Measurements from ENCODE around the gene SPTBN2.

The SPTBN2 gene

DNA sequence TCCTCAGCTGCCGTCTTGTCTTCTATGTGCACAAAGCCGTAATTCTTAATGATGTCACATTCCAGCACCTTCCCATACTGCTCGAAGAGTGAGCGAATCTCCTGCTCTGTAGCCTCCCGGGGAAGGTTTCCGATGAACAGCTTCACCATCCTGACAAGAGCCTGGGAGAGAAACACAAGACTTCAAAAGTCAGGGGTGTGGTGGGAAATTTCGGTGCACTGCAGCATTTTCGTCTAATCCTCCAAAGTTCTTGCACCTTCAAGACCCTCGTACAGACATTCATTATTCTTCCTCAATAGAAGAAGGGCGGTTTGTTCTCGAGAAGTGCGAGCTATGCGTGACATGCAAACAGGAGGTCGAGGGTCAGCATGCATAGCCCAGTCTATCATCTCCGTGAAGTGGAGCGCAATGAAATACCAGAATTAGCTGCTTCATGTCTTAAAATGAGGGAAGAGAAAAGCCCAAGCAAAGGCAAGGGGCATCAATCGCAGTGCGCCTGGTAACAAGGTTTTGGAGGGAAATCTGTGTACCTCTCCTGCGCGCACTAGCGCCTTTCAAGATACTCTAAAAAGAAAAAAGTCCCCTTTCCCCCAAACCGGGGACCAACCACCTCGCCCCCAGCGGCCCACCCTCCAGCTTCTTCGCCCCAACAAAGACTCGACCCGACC, 52.0 kb downstream of the SPTBN2 start:
- peak overlapping the region; percentile 77 for H3K4me3 ChIP-seq (ENCODE audit: low read length)
- peak; percentile 7 for DNase-seq (ENCODE audit: low read depth)
- TF ChIP-seq, protein P1, sequence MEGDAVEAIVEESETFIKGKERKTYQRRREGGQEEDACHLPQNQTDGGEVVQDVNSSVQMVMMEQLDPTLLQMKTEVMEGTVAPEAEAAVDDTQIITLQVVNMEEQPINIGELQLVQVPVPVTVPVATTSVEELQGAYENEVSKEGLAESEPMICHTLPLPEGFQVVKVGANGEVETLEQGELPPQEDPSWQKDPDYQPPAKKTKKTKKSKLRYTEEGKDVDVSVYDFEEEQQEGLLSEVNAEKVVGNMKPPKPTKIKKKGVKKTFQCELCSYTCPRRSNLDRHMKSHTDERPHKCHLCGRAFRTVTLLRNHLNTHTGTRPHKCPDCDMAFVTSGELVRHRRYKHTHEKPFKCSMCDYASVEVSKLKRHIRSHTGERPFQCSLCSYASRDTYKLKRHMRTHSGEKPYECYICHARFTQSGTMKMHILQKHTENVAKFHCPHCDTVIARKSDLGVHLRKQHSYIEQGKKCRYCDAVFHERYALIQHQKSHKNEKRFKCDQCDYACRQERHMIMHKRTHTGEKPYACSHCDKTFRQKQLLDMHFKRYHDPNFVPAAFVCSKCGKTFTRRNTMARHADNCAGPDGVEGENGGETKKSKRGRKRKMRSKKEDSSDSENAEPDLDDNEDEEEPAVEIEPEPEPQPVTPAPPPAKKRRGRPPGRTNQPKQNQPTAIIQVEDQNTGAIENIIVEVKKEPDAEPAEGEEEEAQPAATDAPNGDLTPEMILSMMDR (IDR thresholded peaks at IDR 0.05; ENCODE audit: insufficient read depth, low read depth, low read length, missing control alignments), result no peak

DNA sequence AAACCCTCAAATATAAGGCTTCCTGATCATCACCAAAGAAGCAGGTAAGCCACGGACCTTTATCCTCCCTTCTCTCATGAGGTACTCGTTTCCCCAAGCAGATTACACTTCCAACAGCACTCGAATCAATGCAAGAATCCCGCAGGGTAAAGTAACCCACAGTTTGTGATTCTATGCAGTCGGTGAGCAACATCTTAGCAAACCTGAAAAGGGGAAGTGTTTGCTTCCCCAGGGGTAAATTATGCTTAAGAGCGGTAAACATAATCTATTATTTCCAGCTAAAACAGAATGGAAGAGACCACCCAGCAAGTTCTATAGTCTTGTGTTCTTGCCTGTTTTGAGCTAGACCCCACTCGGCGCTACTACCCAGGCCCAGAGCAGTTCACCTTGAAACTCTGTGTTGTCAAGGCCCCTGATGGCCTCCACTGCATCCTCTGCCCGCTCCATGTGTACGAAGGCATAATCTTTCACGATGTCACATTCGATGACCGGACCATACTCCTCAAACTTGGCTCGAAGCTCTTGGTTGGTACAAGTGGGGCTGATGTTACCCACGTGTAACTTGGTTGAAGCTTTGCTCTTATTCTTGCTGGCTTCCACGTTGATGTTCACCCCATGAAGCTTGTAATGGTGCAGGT, 52.6 kb downstream of the SPTBN2 start:
- no peak for DNase-seq (ENCODE audit: low read depth)
- peak overlapping the region; percentile 11 for H3K4me3 ChIP-seq (ENCODE audit: low read length)
- TF ChIP-seq, protein P1 (IDR thresholded peaks at IDR 0.05; ENCODE audit: insufficient read depth, low read depth, low read length, missing control alignments), result no peak

DNA sequence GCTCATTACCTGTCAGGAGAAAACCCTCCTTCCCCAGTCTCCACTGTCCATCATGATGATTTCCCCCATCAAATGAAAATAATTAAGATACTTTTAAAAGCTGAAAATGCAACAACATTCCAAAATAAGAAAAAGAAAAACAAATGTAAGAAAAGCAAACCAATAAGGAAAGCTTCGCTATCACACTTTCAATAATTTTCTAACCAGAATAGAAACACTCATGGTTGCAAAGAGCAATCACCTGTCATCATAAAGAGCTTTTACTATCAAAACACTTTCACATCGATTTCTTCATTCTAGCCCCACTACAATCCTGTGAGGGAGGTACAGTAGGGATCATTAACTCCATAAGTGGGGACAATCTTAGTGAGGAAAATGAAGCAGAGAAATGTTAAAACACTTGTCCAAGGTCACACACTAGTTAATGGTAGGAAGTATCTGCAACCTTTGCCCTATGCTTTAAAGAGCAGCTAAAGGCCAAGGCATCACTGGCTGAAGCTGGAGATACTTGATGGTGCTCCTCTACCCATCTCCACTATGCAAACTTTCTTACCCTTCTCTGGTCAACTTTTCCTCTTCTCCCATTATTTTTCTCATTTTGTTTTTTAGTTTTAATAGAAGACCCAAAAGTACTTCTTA, 53.9 kb downstream of the SPTBN2 start:
- no peak for DNase-seq (ENCODE audit: low read depth)
- TF ChIP-seq, protein P1 (IDR thresholded peaks at IDR 0.05; ENCODE audit: insufficient read depth, low read depth, low read length, missing control alignments), result no peak
- H3K4me3 ChIP-seq (ENCODE audit: low read length), result no peak overlapping the region

DNA sequence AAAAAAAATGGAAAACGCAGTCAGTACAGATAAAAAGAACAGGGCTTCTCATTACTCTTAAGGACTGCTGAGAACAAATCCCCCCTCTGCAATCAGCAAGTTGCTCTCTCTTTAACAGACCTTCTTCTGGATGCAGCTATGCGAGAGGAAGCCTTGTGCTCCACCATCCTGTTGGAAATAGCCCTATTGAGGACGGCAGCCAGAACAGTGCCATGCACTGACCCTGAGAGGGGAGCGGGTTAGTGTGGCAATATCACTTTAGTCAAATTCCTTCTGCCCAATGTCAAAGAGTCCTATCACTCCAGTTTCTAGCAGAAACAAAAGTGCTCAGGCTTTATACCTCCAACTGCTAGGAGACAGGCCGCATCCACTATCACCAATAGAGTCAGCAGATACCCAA, 58.2 kb downstream of the SPTBN2 start:
- DNase-seq (ENCODE audit: low read depth), result no peak
- TF ChIP-seq, protein P1 (IDR thresholded peaks at IDR 0.05; ENCODE audit: insufficient read depth, low read depth, low read length, missing control alignments), result no peak
- H3K4me3 ChIP-seq (ENCODE audit: low read length), result no peak overlapping the region

DNA sequence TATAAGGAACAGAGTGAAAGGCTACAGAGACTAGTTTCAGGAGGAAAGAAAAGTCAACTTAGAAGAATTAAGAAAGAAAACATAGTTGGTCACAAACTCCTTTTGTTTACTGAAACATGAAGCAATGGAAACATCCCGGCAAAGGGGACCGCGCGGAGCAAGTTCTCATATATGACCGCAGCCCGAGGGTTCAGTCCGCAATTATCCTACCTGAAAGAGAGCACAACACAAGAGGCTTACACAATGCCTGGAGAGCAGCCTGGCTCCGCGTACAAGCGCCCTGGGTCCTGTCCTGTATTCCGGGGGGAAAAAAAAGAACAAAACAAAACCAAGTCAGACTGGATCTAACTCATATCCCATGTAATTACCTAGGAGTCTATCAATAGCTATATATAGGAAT, 63.6 kb downstream of the SPTBN2 start:
- TF ChIP-seq, protein P1 (IDR thresholded peaks at IDR 0.05; ENCODE audit: insufficient read depth, low read depth, low read length, missing control alignments), result no peak
- no peak overlapping the region for H3K4me3 ChIP-seq (ENCODE audit: low read length)
- DNase-seq (ENCODE audit: low read depth), result no peak

DNA sequence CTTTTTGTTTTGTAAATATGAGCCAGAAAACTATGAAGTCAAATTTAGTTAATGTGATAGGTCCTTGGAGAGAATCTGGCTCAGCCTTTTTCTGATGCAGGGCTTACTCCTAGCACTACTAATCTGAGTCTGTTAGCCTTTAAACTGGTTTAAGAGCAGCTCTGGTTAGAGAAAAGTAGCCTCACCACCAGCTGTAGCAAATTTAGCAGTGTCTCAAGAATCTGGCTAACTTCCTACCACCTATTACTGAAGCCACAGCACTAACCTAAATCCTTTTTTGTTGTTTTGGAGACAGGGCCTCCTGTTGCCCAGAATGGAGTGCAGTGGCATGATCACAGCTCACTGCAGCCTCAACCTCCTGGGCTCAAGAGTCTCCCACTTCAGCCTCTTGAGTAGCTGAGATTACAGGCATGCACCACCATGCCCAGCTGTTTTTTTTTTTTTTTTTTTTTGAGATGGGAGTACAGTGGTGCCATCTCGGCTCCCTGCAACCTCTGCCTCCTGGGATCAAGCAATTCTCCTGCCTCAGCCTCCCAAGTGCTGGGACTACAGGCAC, 65.2 kb downstream of the SPTBN2 start:
- TF ChIP-seq, protein P1 (IDR thresholded peaks at IDR 0.05; ENCODE audit: insufficient read depth, low read depth, low read length, missing control alignments), result no peak
- DNase-seq (ENCODE audit: low read depth), result no peak
- H3K4me3 ChIP-seq (ENCODE audit: low read length), result no peak overlapping the region
